ENCODE results near the gene CRTC3. TPM values are rescaled to one million over a fixed set of nuclear protein-coding genes. Genes with fewer than 3 reads are reported as not detected.

CRTC3 gene
- total RNA-seq, 1 experiment from 2014 or later: 35.3 TPM

DNA sequence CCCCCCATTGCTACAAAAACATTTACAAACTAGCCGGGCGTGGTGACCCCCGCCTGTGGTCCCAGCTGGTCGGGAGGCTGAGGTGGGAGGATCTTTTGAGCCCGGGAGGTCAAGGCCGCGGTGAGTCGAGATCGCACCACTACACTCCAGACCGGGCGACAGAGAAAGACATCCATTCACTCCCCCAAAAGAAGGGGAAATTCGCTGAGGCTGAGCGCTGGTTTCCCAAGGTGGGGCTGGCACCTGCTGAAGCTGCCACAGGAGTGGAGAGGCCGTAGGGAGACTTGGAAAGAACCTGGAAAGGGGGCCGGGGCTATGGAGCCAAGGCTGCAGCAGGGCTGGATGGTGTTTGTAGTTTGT, 732 bp upstream of the CRTC3 start:
- H3K4me3 ChIP-seq (ENCODE audit: low read depth, low read length, poor library complexity, severe bottlenecking): peak overlapping the region; percentile 83
- peaks cover 5% of the 10 kb centered on the region for H3K4me1 ChIP-seq (ENCODE audit: insufficient read depth, low read length, poor library complexity, severe bottlenecking)
- no TSS peak for BruUV-seq (replicated peaks)
- POLR2A ChIA-PET (ENCODE audit: low non-redundant PET): no interaction called here
- H3K27ac ChIP-seq (ENCODE audit: low read depth, low read length, poor library complexity, severe bottlenecking): peak overlapping the region; percentile 80
- no peak for DNase-seq (ENCODE audit: low spot score)
- H3K36me3 ChIP-seq (ENCODE audit: insufficient read depth, low read length, poor library complexity, severe bottlenecking): no peaks in the 10 kb centered on the region
- TF ChIP-seq EZH2 (IDR thresholded peaks at IDR 0.05; ENCODE audit: borderline replicate concordance, low read depth, low read length, poor library complexity, severe bottlenecking): no peak
- H3K9me3 ChIP-seq (ENCODE audit: low read depth, low read length, poor library complexity, severe bottlenecking): no peaks in the 10 kb centered on the region
- intact Hi-C loops (cut with micrococcal nuclease; ENCODE audit: unreplicated experiment): no loop called here
- CTCF ChIA-PET: no interaction called here
- H3K27me3 ChIP-seq (replicated peaks; ENCODE audit: insufficient read depth, low read depth, low read length, poor library complexity): no peaks in the 10 kb centered on the region

- Histone ChIP-seq H3K4me3 (ENCODE audit: low read depth, low read length, poor library complexity, severe bottlenecking) (peak overlapping the region; percentile 83), H3K36me3 (ENCODE audit: insufficient read depth, low read length, poor library complexity, severe bottlenecking) (no peaks in the 10 kb centered on the region), H3K9me3 (ENCODE audit: low read depth, low read length, poor library complexity, severe bottlenecking) (no peaks in the 10 kb centered on the region), H3K27ac (ENCODE audit: low read depth, low read length, poor library complexity, severe bottlenecking) (peak overlapping the region; percentile 80), H3K4me1 (ENCODE audit: insufficient read depth, low read length, poor library complexity, severe bottlenecking) (peaks cover 18% of the 10 kb centered on the region), H3K27me3 (replicated peaks; ENCODE audit: insufficient read depth, low read depth, low read length, poor library complexity) (no peaks in the 10 kb centered on the region)
- BruUV-seq (replicated peaks): no TSS peak
- POLR2A ChIA-PET (ENCODE audit: low non-redundant PET): no interaction called here
- CTCF ChIA-PET: no interaction called here
- intact Hi-C loops (cut with micrococcal nuclease; ENCODE audit: unreplicated experiment): loop anchor here (5.0 kb wide), 1 partner anchor 62 kb away; no protein-coding TSS in a partner anchor
- TF ChIP-seq CTCF (conservative IDR thresholded peaks at IDR 0.05; ENCODE audit: low read depth, low read length) (no peak), EZH2 (IDR thresholded peaks at IDR 0.05; ENCODE audit: borderline replicate concordance, low read depth, low read length, poor library complexity, severe bottlenecking) (no peak)
- DNase-seq (ENCODE audit: low spot score): peak; percentile 39
Observed at GRCh38 chr15:90530250-90531051, 728 bp downstream of the CRTC3 start.

- intact Hi-C loops (cut with micrococcal nuclease; ENCODE audit: unreplicated experiment): loop anchor here (5.0 kb wide), 1 partner anchor 61 kb away; no protein-coding TSS in a partner anchor
- CTCF ChIA-PET: no interaction called here
- H3K27ac ChIP-seq (ENCODE audit: low read depth, low read length, poor library complexity, severe bottlenecking): no peak overlapping the region
- BruUV-seq (replicated peaks): no TSS peak
- TF ChIP-seq CTCF (conservative IDR thresholded peaks at IDR 0.05; ENCODE audit: low read depth, low read length) (no peak), EZH2 (IDR thresholded peaks at IDR 0.05; ENCODE audit: borderline replicate concordance, low read depth, low read length, poor library complexity, severe bottlenecking) (no peak)
- DNase-seq (ENCODE audit: low spot score): no peak
- peaks cover 25% of the 10 kb centered on the region for H3K4me1 ChIP-seq (ENCODE audit: insufficient read depth, low read length, poor library complexity, severe bottlenecking)
- H3K4me3 ChIP-seq (ENCODE audit: low read depth, low read length, poor library complexity, severe bottlenecking): peak overlapping the region; percentile 83
- no peaks in the 10 kb centered on the region for H3K36me3 ChIP-seq (ENCODE audit: insufficient read depth, low read length, poor library complexity, severe bottlenecking)
- H3K9me3 ChIP-seq (ENCODE audit: low read depth, low read length, poor library complexity, severe bottlenecking): no peaks in the 10 kb centered on the region
- no peaks in the 10 kb centered on the region for H3K27me3 ChIP-seq (replicated peaks; ENCODE audit: insufficient read depth, low read depth, low read length, poor library complexity)
- POLR2A ChIA-PET (ENCODE audit: low non-redundant PET): no interaction called here
Observed at GRCh38 chr15:90531147-90531546, 1.4 kb downstream of the CRTC3 start.

Measured in A673 (cell line).